SH-SY5Y (cell line): ENCODE measurements around the gene LCP1.

Experiments
- GATA2 ChIP-seq: IDR thresholded peaks from 2 replicates; pipeline ENCODE4 v1.6.1; 2011; ENCODE audit warnings: mild to moderate bottlenecking, low read depth, low read length
- GATA3 ChIP-seq: IDR thresholded peaks from 2 replicates; pipeline ENCODE4 v1.6.1; 2011; ENCODE audit warnings: low read depth, mild to moderate bottlenecking, low read length, moderate library complexity

DNA sequence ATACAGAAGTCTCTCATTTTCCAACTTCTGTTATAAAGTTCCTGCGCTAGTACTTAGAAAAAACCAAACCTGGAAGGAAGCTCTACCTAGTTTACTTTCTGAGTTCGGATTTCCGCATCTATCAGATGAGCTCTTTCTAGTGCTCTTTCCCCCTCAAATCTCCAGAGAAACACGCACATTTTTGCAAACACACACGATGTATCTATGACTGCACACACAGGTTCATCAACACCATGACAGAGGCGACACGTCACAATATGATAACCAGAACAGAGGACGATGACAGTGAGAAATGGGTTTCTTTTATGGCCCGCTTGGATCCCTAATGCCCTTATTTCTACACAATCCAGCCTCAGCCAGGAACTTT is 29.1 kb upstream of the LCP1 start:
- no peak for TF ChIP-seq GATA2
- TF ChIP-seq GATA3, result no peak
